OCI-LY3 (cell line): ENCODE results near the gene IGFLR1.

Experiments
- EZH2phosphoT487 ChIP-seq: fragments of 200-600 bp; shearing (Covaris generic); IDR thresholded peaks from 2 replicates; pipeline ENCODE4 v1.6.1; 2018; ENCODE audit warnings: antibody characterized with exemption, mixed run types, low read depth
- TF ChIP-seq, protein P1 (sequence below): fragments of 200-600, 300-600 bp; sonication (generic); IDR thresholded peaks from 2 replicates; pipeline ENCODE4 v1.5.1; 2014; ENCODE audit warnings: antibody characterized with exemption, low read length, low read depth

DNA sequence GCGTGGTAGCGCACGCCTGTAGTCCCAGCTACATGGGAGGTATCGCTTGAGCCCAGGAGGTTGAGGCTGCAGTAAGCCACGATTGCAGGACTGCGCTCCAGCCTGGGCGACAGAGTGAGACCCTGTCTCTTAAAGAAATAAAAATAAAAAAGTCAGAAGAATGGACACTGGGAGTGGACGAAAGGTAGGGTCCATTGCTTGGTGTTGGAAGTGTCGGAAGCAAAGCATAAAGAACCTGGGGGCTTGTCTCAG lies 32.7 kb upstream of the IGFLR1 start:
- TF ChIP-seq, protein P1, sequence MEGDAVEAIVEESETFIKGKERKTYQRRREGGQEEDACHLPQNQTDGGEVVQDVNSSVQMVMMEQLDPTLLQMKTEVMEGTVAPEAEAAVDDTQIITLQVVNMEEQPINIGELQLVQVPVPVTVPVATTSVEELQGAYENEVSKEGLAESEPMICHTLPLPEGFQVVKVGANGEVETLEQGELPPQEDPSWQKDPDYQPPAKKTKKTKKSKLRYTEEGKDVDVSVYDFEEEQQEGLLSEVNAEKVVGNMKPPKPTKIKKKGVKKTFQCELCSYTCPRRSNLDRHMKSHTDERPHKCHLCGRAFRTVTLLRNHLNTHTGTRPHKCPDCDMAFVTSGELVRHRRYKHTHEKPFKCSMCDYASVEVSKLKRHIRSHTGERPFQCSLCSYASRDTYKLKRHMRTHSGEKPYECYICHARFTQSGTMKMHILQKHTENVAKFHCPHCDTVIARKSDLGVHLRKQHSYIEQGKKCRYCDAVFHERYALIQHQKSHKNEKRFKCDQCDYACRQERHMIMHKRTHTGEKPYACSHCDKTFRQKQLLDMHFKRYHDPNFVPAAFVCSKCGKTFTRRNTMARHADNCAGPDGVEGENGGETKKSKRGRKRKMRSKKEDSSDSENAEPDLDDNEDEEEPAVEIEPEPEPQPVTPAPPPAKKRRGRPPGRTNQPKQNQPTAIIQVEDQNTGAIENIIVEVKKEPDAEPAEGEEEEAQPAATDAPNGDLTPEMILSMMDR: no peak
- TF ChIP-seq EZH2phosphoT487: no peak
